GM10266 (cell line): ENCODE results near the gene GADL1.

Experiments used
- DNase-seq: peaks from one replicate; pipeline ENCODE4 v3.0.0; 2012; ENCODE audit errors: extremely low spot score
- CTCF ChIP-seq: IDR thresholded peaks from 2 replicates; pipeline ENCODE4 v1.5.1; 2012; ENCODE audit warnings: mild to moderate bottlenecking, low read depth; ENCODE audit not compliant: control insufficient read depth, insufficient read depth; ENCODE audit errors: missing control alignments

The GADL1 gene

GRCh38 chr3:30886888-30887287 is 7.6 kb downstream of the GADL1 start:
- no peak for TF ChIP-seq CTCF
- no peak for DNase-seq

DNA sequence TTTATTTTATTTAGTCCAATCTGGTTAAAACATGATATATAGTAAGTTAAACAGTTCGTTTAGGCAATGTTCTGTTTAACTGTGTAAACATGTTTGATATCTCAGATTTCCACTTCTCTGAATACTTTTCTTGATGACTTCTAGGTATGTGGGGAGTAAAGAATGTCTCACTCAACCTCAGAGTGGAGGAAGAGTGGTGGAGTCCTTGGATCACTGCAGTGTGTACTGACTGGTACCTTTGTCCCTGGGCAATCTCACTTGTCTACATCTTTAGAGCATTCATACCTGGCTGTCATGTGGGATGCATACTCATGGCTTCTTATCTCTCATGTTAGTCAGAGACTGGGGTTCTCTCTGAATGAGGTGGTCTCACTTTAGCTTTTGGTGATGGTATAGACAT is 15.6 kb downstream of the GADL1 start:
- TF ChIP-seq CTCF, result no peak
- DNase-seq, result no peak

GRCh38 chr3:30875505-30875904 is 19.0 kb downstream of the GADL1 start:
- no peak for DNase-seq
- no peak for TF ChIP-seq CTCF

DNA sequence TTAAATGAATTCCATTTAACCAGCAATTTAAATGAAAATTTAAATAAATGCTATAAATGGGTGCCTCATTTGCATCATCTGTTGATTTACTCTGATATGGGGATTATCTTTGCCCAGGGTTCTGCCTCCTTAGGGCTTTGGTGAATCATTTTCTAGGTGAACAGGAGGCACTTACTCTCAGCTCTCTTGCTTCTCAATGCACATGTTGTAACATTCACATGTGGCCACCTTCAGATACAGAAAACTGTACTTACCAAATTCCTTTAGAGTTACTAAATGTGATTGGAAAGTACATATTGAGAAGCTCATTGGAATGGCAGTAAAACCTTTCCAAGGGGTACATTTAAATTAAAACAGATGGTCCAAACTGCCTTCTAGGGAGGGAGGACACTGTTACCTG is 20.8 kb downstream of the GADL1 start:
- TF ChIP-seq CTCF, result no peak
- no peak for DNase-seq

DNA sequence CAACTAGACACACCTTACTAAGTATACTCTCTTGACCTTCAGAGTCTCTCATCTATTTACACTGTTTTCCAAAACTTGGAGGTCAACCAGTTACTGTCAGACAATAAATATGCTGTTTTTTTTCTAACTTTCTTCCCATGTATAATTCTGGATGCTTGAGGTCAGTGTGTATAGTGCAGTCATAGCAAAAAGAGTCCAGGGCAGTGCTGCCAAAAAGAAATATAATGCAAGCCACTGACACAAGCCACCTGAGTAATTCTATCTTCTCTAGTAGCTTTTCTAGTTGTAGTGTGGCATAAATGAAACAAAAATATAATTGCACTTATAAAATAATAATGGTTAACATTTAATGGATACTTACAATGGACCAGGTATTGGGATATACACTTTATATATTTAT is 21.6 kb downstream of the GADL1 start:
- no peak for DNase-seq
- no peak for TF ChIP-seq CTCF

GRCh38 chr3:30871720-30872119 is 22.7 kb downstream of the GADL1 start:
- no peak for TF ChIP-seq CTCF
- no peak for DNase-seq

DNA sequence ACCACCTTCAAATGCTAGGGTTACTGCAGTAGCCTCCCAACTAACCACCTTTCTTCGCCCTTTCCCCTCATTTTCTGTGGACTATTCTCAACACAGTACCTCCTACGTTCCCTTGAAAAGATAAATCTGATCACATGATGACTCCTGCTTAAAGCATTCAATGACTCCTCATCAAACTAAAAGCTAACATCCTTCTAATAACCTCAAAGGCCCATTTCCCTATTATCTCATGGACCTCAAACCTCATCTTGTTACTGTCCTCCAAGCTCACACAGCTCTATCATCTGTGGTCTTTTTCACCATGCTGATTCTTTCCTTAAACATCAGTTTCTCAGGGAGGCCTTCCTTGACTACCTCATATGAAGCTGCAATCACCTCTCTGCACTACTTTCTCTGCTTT is 29.6 kb downstream of the GADL1 start:
- no peak for DNase-seq
- TF ChIP-seq CTCF, result no peak
